IMR-90 (cell line): ENCODE measurements around the gene SLC43A2. TPM values are rescaled to one million over a fixed set of nuclear protein-coding genes. Genes with fewer than 3 reads are reported as not detected.

Experiments
- ATAC-seq: fragments of 200-7000 bp; cut with Tn5 transposase; 2 replicates; pipeline ENCODE4 v1.9.1; 2020; ENCODE audit warnings: low read depth, mild to moderate bottlenecking, moderate library complexity
- BruUV-seq: library from RNA; stranded (reverse); fragments of 400-500 nt; replicated peaks from 2 replicates; lab custom pipeline; 2021; lab: Mats Ljungman, UMichigan
- CTCF ChIA-PET: fragments of 300-600 bp; formaldehyde crosslinking; extraction: SDS; loops from one replicate; lab custom pipeline; 2021; ENCODE audit warnings: antibody characterized with exemption; lab: Yijun Ruan, JAX
- POLR2A ChIA-PET: fragments of 300-600 bp; sonication (Branson Sonifier 250); formaldehyde crosslinking; loops from one replicate; lab custom pipeline; 2022; ENCODE audit warnings: antibody characterized with exemption; ENCODE audit not compliant: unreplicated experiment; lab: Charles Lee
- DNase-seq: peaks from one replicate; pipeline ENCODE4 v3.0.0; 2013
- H2AFZ ChIP-seq: replicated peaks from 2 replicates; pipeline ENCODE3; 2013; ENCODE audit warnings: low read length, mild to moderate bottlenecking; ENCODE audit not compliant: poor library complexity
- H2AK5ac ChIP-seq: 2 replicates; pipeline ENCODE4 v1.6.1; 2013; ENCODE audit warnings: low read depth, low read length, inconsistent platforms
- H2AK9ac ChIP-seq: replicated peaks from 2 replicates; pipeline ENCODE3; 2013; ENCODE audit warnings: mild to moderate bottlenecking, low read depth, low read length, moderate library complexity; ENCODE audit not compliant: poor library complexity
- H2BK120ac ChIP-seq: 2 replicates; pipeline ENCODE4 v1.6.1; 2013; ENCODE audit warnings: low read depth, low read length, inconsistent platforms
- H2BK15ac ChIP-seq: 3 replicates; pipeline ENCODE4 v1.6.1; 2013; ENCODE audit warnings: low read depth, low read length, inconsistent platforms
- H2BK20ac ChIP-seq: 2 replicates; pipeline ENCODE4 v1.6.1; 2013; ENCODE audit warnings: low read depth, mild to moderate bottlenecking, inconsistent platforms, low read length, moderate library complexity
- H2BK5ac ChIP-seq: 2 replicates; pipeline ENCODE4 v1.6.1; 2013; ENCODE audit warnings: mild to moderate bottlenecking, low read depth, low read length, inconsistent platforms; ENCODE audit not compliant: poor library complexity, severe bottlenecking
- H3K14ac ChIP-seq: replicated peaks from 2 replicates; pipeline ENCODE4 v1.6.1; 2013; ENCODE audit warnings: low read depth, low read length, inconsistent platforms
- H3K18ac ChIP-seq: 2 replicates; pipeline ENCODE4 v1.6.1; 2013; ENCODE audit warnings: low read depth, low read length, control low read depth
- H3K23ac ChIP-seq: 2 replicates; pipeline ENCODE4 v1.6.1; 2013; ENCODE audit warnings: low read depth, low read length, inconsistent platforms
- H3K27ac ChIP-seq: 2 replicates; pipeline ENCODE4 v1.5.1; 2013; ENCODE audit warnings: mild to moderate bottlenecking, control low read depth, low read length; ENCODE audit not compliant: insufficient read depth
- H3K27me3 ChIP-seq: 2 replicates; pipeline ENCODE4 v1.6.1; 2013; ENCODE audit warnings: low read length; ENCODE audit not compliant: control insufficient read depth, insufficient read depth
- H3K36me3 ChIP-seq: 2 replicates; pipeline ENCODE4 v1.6.1; 2013; ENCODE audit warnings: low read length, mixed read lengths; ENCODE audit not compliant: control insufficient read depth, insufficient read depth
- H3K4ac ChIP-seq: 2 replicates; pipeline ENCODE4 v1.6.1; 2013; ENCODE audit warnings: low read depth, low read length, inconsistent platforms
- H3K4me1 ChIP-seq: 2 replicates; pipeline ENCODE4 v1.6.1; 2013; ENCODE audit warnings: low read length, mixed read lengths; ENCODE audit not compliant: control insufficient read depth, insufficient read depth
- H3K4me2 ChIP-seq: 2 replicates; pipeline ENCODE4 v1.6.1; 2013; ENCODE audit warnings: low read depth, mild to moderate bottlenecking, control low read depth, low read length, moderate library complexity
- H3K4me3 ChIP-seq: 2 replicates; pipeline ENCODE4 v1.5.1; 2013; ENCODE audit warnings: low read depth, mild to moderate bottlenecking, control low read depth, low read length, moderate library complexity; ENCODE audit not compliant: insufficient read depth
- H3K56ac ChIP-seq: 2 replicates; pipeline ENCODE4 v1.6.1; 2013; ENCODE audit warnings: low read length, inconsistent platforms; ENCODE audit not compliant: insufficient read depth; ENCODE audit errors: extremely low read depth
- H3K79me1 ChIP-seq, 2 experiments: 2 replicates each; pipeline ENCODE4 v1.6.1; 2013; ENCODE audit warnings: low read length in 2 of 2, inconsistent platforms in 1 of 2, low read depth in 1 of 2
- H3K9ac ChIP-seq: 2 replicates; pipeline ENCODE4 v1.6.1; 2013; ENCODE audit warnings: low read depth, low read length, control low read depth
- H3K9me1 ChIP-seq: 2 replicates; pipeline ENCODE4 v1.6.1; 2013; ENCODE audit warnings: low read length, inconsistent platforms; ENCODE audit not compliant: insufficient read depth
- H3K9me3 ChIP-seq: 2 replicates; pipeline ENCODE4 v1.6.1; 2013; ENCODE audit warnings: low read length; ENCODE audit not compliant: control insufficient read depth, insufficient read depth
- H4K20me1 ChIP-seq: 2 replicates; pipeline ENCODE4 v1.6.1; 2013; ENCODE audit warnings: low read length, inconsistent platforms; ENCODE audit not compliant: insufficient read depth
- H4K5ac ChIP-seq: 2 replicates; pipeline ENCODE4 v1.6.1; 2013; ENCODE audit warnings: mild to moderate bottlenecking, low read depth, low read length, control low read depth
- H4K8ac ChIP-seq, 2 experiments: 2 replicates each; pipeline ENCODE4 v1.6.1; 2013; ENCODE audit warnings: low read depth in 2 of 2, low read length in 2 of 2, control low read depth in 1 of 2, inconsistent platforms in 1 of 2
- H4K91ac ChIP-seq: 2 replicates; pipeline ENCODE4 v1.6.1; 2013; ENCODE audit warnings: low read depth, low read length, inconsistent platforms; ENCODE audit not compliant: insufficient read depth
- CEBPB ChIP-seq: IDR thresholded peaks from 2 replicates; pipeline ENCODE4 v1.6.1; 2012; ENCODE audit warnings: low read depth, low read length, improper control_type of control experiment
- CHD1 ChIP-seq: IDR thresholded peaks from 2 replicates; pipeline ENCODE4 v1.6.1; 2012; ENCODE audit warnings: low read depth, low read length, improper control_type of control experiment
- FOS ChIP-seq: fragments of 150-350 bp; IDR thresholded peaks from 2 replicates; pipeline ENCODE4 v1.6.1; 2016; ENCODE audit warnings: low read depth, low read length
- MAFK ChIP-seq: IDR thresholded peaks from 2 replicates; pipeline ENCODE4 v1.6.1; 2012; ENCODE audit warnings: low read depth, low read length, improper control_type of control experiment
- RCOR1 ChIP-seq: IDR thresholded peaks from 2 replicates; pipeline ENCODE4 v1.6.1; 2012; ENCODE audit warnings: mild to moderate bottlenecking, low read length, improper control_type of control experiment; ENCODE audit not compliant: insufficient replicate concordance
- SMC3 ChIP-seq: fragments of 150-350 bp; IDR thresholded peaks from 2 replicates; pipeline ENCODE4 v1.6.1; 2016; ENCODE audit warnings: low read depth, mild to moderate bottlenecking, antibody characterized with exemption, low read length, moderate library complexity
- USF2 ChIP-seq: fragments of 150-350 bp; IDR thresholded peaks from 2 replicates; pipeline ENCODE4 v1.6.1; 2017; ENCODE audit warnings: mild to moderate bottlenecking, antibody characterized with exemption, low read length, low read depth
- WGBS, 2 experiments: methylation state at CpG; one replicate each; pipeline versions ENCODE4 v1.1.5 to v1.1.7; 2013; ENCODE audit warnings: missing lambda C conversion rate in 2 of 2; ENCODE audit not compliant: insufficient read length in 1 of 2; ENCODE audit errors: extremely low coverage in 2 of 2; 5-methylcytosine and 5-hydroxymethylcytosine counted together
- dilution Hi-C: fragments of 300-500 bp; cut with HindIII; formaldehyde crosslinking; loops from one replicate; pipeline ENCODE4 v1.14.3; 2018; ENCODE audit warnings: low sequenced_read_pairs; ENCODE audit not compliant: unreplicated experiment
- in situ Hi-C: fragments of 300-500 bp; cut with MboI; formaldehyde crosslinking; loops from 3 replicates; pipeline ENCODE4 v1.14.3; 2019; ENCODE audit warnings: low sequenced_read_pairs, inconsistent platforms, mixed read lengths
- intact Hi-C: fragments of 100-400 bp; cut with micrococcal nuclease; formaldehyde crosslinking; loops from 2 replicates; pipeline ENCODE4 v1.10.0; 2022
- polyA plus RNA-seq, 3 experiments: library from polyadenylated mRNA; depleted of rRNA; stranded (reverse); fragments of >200 nt; gene quantifications; 2 replicates each; pipeline ENCODE4 v1.2.3, GENCODE V29; 2012; ENCODE audit warnings: low replicate concordance in 1 of 3
- total RNA-seq: library from RNA; depleted of rRNA; stranded (reverse); fragments of >200 nt; gene quantifications from 2 replicates; pipeline ENCODE4 v1.2.3, GENCODE V29; 2012

Gene SLC43A2
- total and polyA plus RNA-seq, 2 of the 4 experiments (the other 2 are of a cell fraction): 3.8 to 9.0 TPM

- Histone ChIP-seq H3K36me3 (peaks cover 40% of the 10 kb centered on the region), H2BK15ac (no peak overlapping the region), H3K4me1 (no peaks in the 10 kb centered on the region), H2BK5ac (no peak overlapping the region), H3K14ac (no peak overlapping the region), H3K9me3 (no peaks in the 10 kb centered on the region), H4K20me1 (peaks cover 70% of the 10 kb centered on the region), H3K27me3 (no peaks in the 10 kb centered on the region), H3K4me3 (no peak overlapping the region), H2AFZ (no peak overlapping the region), H4K8ac (no peak overlapping the region), H3K18ac (no peak overlapping the region), H2AK9ac (no peak overlapping the region), H3K23ac (no peak overlapping the region), H3K56ac (no peak overlapping the region), H2AK5ac (no peak overlapping the region), H2BK20ac (no peak overlapping the region), H3K4me2 (no peak overlapping the region), H3K9ac (no peak overlapping the region), H3K9me1 (peaks cover 22% of the 10 kb centered on the region), H3K79me1 (peaks cover 28 to 83% of the 10 kb centered on the region in 2 experiments), H4K5ac (no peak overlapping the region), H2BK120ac (no peak overlapping the region), H3K27ac (no peak overlapping the region), H3K4ac (no peak overlapping the region), H4K91ac (no peak overlapping the region)
- dilution Hi-C loops: no loop called here
- no TSS peak for BruUV-seq
- DNase-seq: no peak
- ATAC-seq: no peak
- in situ Hi-C loops: no loop called here
- intact Hi-C loops: no loop called here
- POLR2A ChIA-PET: no interaction called here
- no peak for TF ChIP-seq RCOR1
- TF ChIP-seq CHD1: no peak
- no peak for TF ChIP-seq SMC3
- TF ChIP-seq CEBPB: no peak
- no peak for TF ChIP-seq FOS
- TF ChIP-seq MAFK: peak; percentile 22; the same call in 1 of the 2 replicates
- TF ChIP-seq USF2: no peak
- CTCF ChIA-PET: interaction anchor here (0.6 to 0.9 kb wide), 2 partner anchors 9 to 75 kb away, joined by 3 to 5 read pairs; no protein-coding TSS in a partner anchor
- WGBS, 2 experiments: 75% methylated on average over 2 of the region's 9 CpGs; no CpG with 5 or more reads in 1 of the 2 experiments
Observed at GRCh38 chr17:1554751-1555540, 73.7 kb downstream of the SLC43A2 start.
